Duodenal mucosa (tissue), 2 donors: ENCODE results near the gene SRGAP2B.
"Not testable (repeated sequence)": the region's sequence is repeated elsewhere in the genome, so short reads cannot be mapped to it uniquely, and the experiment has no call there.

Experiments
- H3K27ac ChIP-seq: one replicate; pipeline ENCODE4 v1.7.0; 2013; ENCODE audit warnings: low read depth, low read length
- H3K27me3 ChIP-seq, 2 donors: one replicate each; pipeline ENCODE4 v1.7.0; 2013; ENCODE audit warnings: low read length in 2 of 2, control low read depth in 1 of 2; ENCODE audit not compliant: insufficient read depth in 2 of 2, control insufficient read depth in 1 of 2
- H3K36me3 ChIP-seq, 2 donors: one replicate each; pipeline ENCODE4 v1.7.0; 2013; ENCODE audit warnings: low read length in 2 of 2, control low read depth in 1 of 2; ENCODE audit not compliant: insufficient read depth in 2 of 2, control insufficient read depth in 1 of 2
- H3K4me1 ChIP-seq, 2 donors: one replicate each; pipeline ENCODE4 v1.7.0; 2013; ENCODE audit warnings: low read length in 2 of 2, control low read depth in 1 of 2; ENCODE audit not compliant: insufficient read depth in 2 of 2, control insufficient read depth in 1 of 2
- H3K4me3 ChIP-seq, 2 donors: one replicate each; pipeline ENCODE4 v1.7.0; 2013; ENCODE audit warnings: low read length in 2 of 2, low read depth in 1 of 2
- H3K9ac ChIP-seq, 2 donors: one replicate each; pipeline ENCODE4 v1.7.0; 2013; ENCODE audit warnings: low read length in 2 of 2, low read depth in 1 of 2
- H3K9me3 ChIP-seq, 2 donors: one replicate each; pipeline ENCODE4 v1.7.0; 2013; ENCODE audit warnings: low read length in 2 of 2, control low read depth in 1 of 2; ENCODE audit not compliant: control insufficient read depth in 1 of 2

The SRGAP2B gene

GRCh38 chr1:144971936-144972335 lies 123.2 kb downstream of the SRGAP2B start:
- H3K4me1 ChIP-seq, H3K4me3 ChIP-seq, H3K27ac ChIP-seq, H3K27me3 ChIP-seq, H3K9ac ChIP-seq, H3K9me3 ChIP-seq, H3K36me3 ChIP-seq: not testable (repeated sequence)

DNA sequence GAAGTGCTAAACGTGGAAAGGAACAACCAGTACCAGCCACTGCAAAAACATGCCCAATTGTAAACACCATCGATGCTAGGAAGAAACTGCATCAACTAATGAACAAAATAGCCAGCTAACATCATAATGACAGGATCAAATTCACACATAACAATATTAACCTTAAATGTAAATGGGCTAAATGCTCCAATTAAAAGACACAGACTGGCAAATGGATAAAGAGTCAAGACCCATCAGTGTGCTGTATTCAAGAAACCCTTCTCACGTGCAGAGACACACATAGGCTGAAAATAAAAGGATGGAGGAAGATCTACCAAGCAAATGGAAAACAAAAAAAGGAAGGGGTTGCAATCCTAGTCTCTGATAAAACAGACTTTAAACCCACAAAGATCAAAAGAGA lies 128.6 kb downstream of the SRGAP2B start:
- not testable (repeated sequence) for H3K9me3 ChIP-seq, H3K4me1 ChIP-seq, H3K4me3 ChIP-seq, H3K36me3 ChIP-seq, H3K9ac ChIP-seq, H3K27ac ChIP-seq, H3K27me3 ChIP-seq

DNA sequence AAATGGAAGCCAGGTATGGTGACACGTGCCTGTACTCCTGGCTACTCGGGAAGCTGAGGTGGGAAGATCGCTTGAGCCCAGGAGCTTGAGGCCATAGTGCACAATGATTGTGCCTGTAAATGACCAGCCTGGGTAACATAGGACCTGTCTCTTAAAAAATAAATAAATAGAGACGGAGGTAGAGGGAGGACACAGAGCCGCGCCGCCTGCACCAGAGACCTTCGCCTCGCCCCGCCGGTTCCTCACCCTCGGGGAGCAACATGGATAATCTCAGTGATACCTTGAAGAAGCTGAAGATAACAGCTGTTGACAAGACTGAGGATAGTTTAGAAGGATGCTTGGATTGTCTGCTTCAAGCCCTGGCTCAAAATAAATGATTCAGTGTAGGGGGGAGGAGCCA lies 130.4 kb downstream of the SRGAP2B start:
- H3K9me3 ChIP-seq, H3K4me3 ChIP-seq, H3K27ac ChIP-seq, H3K27me3 ChIP-seq, H3K4me1 ChIP-seq, H3K9ac ChIP-seq, H3K36me3 ChIP-seq: not testable (repeated sequence)

DNA sequence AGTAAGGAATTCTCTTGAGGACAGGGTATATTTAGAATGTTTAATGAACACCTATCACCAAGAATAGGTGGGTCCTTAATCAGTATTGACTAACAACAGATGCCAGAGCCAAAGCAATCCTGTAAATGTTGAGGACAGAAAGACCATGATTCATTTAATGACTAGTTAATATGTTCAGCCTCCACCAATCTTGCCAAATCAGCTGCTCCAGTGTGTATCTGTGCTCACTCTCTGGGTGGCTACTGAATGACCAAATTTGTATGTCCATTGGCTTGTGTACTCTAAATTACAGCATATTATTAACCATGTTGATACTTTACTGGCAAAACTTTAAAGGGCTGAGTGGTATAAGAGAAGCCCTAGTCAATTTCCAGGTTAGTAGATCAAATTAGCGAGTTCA lies 130.9 kb downstream of the SRGAP2B start:
- H3K27me3 ChIP-seq, H3K4me3 ChIP-seq, H3K27ac ChIP-seq, H3K9ac ChIP-seq, H3K4me1 ChIP-seq, H3K36me3 ChIP-seq, H3K9me3 ChIP-seq: not testable (repeated sequence)

DNA sequence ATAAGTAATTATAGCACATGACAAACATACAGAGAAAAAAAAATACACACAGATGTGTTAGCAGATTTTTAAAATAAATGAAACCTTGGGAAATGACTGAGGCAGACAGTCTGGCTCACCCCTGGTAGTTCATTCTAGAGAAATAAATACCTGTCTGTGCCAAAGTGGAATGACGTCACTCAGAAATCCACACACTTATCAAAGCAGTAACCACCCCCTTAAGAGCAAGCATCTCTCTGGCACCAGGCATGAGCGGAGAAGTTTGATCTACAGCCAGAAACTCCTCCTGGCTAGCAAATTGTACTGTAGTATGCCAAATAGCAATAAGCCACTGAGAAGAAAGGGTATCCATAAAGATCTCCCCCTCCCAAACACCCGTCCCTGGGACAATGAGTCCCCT lies 131.6 kb downstream of the SRGAP2B start:
- not testable (repeated sequence) for H3K4me1 ChIP-seq, H3K36me3 ChIP-seq, H3K9me3 ChIP-seq, H3K27ac ChIP-seq, H3K9ac ChIP-seq, H3K4me3 ChIP-seq, H3K27me3 ChIP-seq

DNA sequence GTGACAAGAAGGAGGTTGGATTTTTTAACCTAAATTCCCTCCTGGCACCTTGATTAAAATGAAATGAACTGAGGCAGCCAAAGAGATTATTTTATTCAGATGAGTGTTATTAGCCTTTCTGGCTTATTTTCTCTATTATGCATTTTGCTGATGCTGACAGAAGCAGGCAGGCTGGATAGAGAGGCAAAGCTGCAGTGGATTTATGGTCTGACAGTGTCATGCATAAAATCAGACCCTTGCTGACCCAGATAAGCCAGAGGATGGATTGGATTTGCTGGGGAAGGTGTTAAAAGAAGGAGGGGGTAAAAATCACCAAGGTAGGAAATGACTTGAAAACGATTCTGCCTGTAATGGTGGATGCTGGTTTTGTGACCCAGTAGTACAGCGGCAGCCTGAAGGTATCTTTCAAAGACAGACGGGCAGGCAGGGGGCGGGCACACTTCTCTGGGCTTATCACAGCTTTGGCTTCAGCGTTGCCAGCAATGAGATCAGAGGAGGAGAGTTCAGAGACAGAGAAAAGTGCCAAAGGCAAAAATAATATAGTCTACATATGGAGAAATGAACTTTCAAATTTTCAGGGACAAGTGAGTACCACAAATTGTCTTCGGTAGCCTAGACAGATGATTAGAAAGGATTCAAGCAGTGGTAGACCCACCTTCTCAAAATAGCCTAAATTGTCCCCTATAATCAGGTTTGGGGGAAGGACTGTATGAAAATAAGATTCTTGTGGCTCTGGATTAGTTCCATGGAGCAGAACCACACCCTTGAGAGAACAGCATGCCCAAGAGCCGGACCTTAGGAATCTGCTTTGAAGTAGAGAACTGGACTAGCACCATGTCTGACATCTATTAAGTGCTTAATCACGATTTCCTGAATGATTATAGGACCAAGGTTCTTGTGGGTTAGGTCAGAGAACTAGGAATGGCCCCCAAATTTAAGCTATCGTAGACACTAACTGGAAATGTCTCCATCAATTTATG lies 133.2 kb downstream of the SRGAP2B start:
- H3K9me3 ChIP-seq, H3K4me3 ChIP-seq, H3K27me3 ChIP-seq, H3K9ac ChIP-seq, H3K4me1 ChIP-seq, H3K27ac ChIP-seq, H3K36me3 ChIP-seq: not testable (repeated sequence)

- not testable (repeated sequence) for H3K4me3 ChIP-seq, H3K27ac ChIP-seq, H3K9me3 ChIP-seq, H3K36me3 ChIP-seq, H3K9ac ChIP-seq, H3K4me1 ChIP-seq, H3K27me3 ChIP-seq
These were observed 134.1 kb downstream of the SRGAP2B start for GRCh38 chr1:144960929-144961488.

DNA sequence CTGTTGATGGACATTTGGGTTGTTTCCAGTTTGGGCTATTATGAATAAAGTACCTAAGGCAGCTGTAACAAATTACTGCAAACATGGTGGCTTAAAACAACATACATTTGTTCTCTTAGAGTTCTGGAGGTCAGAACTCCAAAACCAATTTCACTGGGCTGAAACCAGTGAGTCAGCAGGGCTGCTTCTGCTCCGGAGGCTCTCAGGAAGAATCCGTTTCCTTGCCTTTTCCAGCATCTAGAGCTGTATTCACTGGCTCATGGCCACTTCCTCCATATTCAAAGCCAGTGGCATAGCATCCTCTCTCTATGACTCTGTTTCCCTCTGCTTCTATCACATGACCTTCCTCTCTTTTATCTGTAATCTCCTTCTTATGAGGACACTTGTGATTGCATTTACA lies 146.7 kb downstream of the SRGAP2B start:
- H3K4me3 ChIP-seq, H3K27ac ChIP-seq, H3K27me3 ChIP-seq, H3K4me1 ChIP-seq, H3K36me3 ChIP-seq, H3K9ac ChIP-seq, H3K9me3 ChIP-seq: not testable (repeated sequence)

DNA sequence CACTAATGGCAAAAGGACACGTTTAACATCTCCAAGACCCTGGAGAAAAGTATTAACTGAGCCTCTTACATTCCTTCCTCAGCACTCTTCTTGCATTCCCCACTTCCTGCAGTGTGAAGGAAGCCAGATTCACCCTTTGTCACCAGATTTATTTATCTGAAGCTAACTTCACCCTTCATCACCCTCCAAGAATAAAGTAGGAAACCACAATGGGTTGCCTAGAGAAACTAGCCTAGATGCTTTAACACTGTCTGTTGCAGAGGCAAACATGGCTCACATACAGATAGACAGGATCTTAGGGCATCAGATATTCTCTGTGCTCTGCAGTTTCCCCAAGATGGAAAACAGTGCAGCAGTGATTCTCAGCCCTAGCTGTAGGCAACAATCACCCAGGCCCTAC lies 147.6 kb downstream of the SRGAP2B start:
- H3K4me3 ChIP-seq, H3K4me1 ChIP-seq, H3K36me3 ChIP-seq, H3K9ac ChIP-seq, H3K27me3 ChIP-seq, H3K27ac ChIP-seq, H3K9me3 ChIP-seq: not testable (repeated sequence)

GRCh38 chr1:144946525-144947480 lies 148.3 kb downstream of the SRGAP2B start:
- not testable (repeated sequence) for H3K9me3 ChIP-seq, H3K36me3 ChIP-seq, H3K27ac ChIP-seq, H3K27me3 ChIP-seq, H3K4me3 ChIP-seq, H3K4me1 ChIP-seq, H3K9ac ChIP-seq
